Mammary epithelial cell (primary cell): ENCODE results near the gene KCND3.

Experiments used
- EZH2 ChIP-seq: IDR thresholded peaks from 2 replicates; pipeline ENCODE4 v1.6.1; 2012; ENCODE audit warnings: low read length, inconsistent platforms, borderline replicate concordance
- TF ChIP-seq, protein P1 (sequence below), 2 donors: IDR thresholded peaks in 1 of 2; conservative IDR thresholded peaks in 1 of 2; 2 replicates each; pipeline ENCODE4 v1.5.1; 2011 to 2012; ENCODE audit warnings: inconsistent platforms in 2 of 2, low read length in 2 of 2, mild to moderate bottlenecking in 2 of 2, control low read depth in 1 of 2, low read depth in 1 of 2; ENCODE audit not compliant: insufficient read depth in 1 of 2; ENCODE audit errors: extremely low read depth in 1 of 2

- TF ChIP-seq, protein P1, sequence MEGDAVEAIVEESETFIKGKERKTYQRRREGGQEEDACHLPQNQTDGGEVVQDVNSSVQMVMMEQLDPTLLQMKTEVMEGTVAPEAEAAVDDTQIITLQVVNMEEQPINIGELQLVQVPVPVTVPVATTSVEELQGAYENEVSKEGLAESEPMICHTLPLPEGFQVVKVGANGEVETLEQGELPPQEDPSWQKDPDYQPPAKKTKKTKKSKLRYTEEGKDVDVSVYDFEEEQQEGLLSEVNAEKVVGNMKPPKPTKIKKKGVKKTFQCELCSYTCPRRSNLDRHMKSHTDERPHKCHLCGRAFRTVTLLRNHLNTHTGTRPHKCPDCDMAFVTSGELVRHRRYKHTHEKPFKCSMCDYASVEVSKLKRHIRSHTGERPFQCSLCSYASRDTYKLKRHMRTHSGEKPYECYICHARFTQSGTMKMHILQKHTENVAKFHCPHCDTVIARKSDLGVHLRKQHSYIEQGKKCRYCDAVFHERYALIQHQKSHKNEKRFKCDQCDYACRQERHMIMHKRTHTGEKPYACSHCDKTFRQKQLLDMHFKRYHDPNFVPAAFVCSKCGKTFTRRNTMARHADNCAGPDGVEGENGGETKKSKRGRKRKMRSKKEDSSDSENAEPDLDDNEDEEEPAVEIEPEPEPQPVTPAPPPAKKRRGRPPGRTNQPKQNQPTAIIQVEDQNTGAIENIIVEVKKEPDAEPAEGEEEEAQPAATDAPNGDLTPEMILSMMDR (conservative IDR thresholded peaks at IDR 0.05 in 1 of 2, IDR thresholded peaks at IDR 0.05 in 1 of 2; ENCODE audit: extremely low read depth in 1 of 2, insufficient read depth in 1 of 2, low read depth in 1 of 2, low read length in 2 of 2) = no peak
- no peak for TF ChIP-seq EZH2
Observed at GRCh38 chr1:111887385-111887784, 102.1 kb downstream of the KCND3 start.
